ENCODE results near the gene FOXE3.

DNA sequence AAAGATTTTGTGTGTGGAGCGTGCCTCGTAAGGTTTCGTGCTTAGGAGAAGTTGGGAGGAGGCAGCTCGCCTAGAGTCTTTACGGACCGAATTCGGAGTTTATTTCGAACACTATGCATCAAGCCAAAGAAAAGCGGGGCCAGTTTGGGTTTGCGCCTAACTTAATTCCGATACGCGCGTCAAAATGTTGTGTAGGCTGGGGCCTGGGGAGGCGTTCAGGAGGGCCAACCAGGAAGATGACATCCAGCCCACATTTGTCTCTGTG is 28.1 kb downstream of the FOXE3 start:
- TF ChIP-seq RAD21 (IDR thresholded peaks at IDR 0.05; ENCODE audit: low read length) (no peak), MAZ (IDR thresholded peaks at IDR 0.05; ENCODE audit: borderline replicate concordance, low read depth, low read length) (no peak), POLR2A (IDR thresholded peaks at IDR 0.05; ENCODE audit: low read depth, low read length) (no peak), MAFK (IDR thresholded peaks at IDR 0.05; ENCODE audit: low read depth, low read length) (no peak)
- TF ChIP-seq, protein P1, sequence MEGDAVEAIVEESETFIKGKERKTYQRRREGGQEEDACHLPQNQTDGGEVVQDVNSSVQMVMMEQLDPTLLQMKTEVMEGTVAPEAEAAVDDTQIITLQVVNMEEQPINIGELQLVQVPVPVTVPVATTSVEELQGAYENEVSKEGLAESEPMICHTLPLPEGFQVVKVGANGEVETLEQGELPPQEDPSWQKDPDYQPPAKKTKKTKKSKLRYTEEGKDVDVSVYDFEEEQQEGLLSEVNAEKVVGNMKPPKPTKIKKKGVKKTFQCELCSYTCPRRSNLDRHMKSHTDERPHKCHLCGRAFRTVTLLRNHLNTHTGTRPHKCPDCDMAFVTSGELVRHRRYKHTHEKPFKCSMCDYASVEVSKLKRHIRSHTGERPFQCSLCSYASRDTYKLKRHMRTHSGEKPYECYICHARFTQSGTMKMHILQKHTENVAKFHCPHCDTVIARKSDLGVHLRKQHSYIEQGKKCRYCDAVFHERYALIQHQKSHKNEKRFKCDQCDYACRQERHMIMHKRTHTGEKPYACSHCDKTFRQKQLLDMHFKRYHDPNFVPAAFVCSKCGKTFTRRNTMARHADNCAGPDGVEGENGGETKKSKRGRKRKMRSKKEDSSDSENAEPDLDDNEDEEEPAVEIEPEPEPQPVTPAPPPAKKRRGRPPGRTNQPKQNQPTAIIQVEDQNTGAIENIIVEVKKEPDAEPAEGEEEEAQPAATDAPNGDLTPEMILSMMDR (conservative IDR thresholded peaks at IDR 0.05; ENCODE audit: low read depth, low read length) = no peak
